DMS 273 (cell line): Measurements from ENCODE around the gene PFDN2.

Experiments
- DNase-seq: peaks from one replicate; lab custom pipeline; 2025; ENCODE audit not compliant: unreplicated experiment; lab: John Stamatoyannopoulos, UW

Gene PFDN2

DNA sequence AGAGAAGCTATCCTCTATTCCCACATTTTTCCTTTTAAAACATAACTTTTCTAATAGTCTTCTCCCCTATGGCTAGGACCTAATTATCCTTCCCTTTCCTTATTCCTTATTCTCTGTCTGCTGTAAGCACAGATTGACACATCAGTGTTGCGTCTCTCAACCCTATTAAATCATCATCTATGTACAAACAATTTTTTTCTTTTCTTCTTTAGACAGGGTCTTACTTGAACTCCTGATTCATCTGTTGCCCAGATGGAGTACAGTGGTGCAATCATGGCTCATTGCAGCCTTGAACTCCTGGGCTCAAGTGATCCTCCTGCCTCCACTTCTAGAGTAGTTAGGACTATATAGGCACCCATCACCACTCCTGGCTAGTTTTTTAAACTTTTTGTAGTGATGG, 11.4 kb downstream of the PFDN2 start:
- no peak for DNase-seq

DNA sequence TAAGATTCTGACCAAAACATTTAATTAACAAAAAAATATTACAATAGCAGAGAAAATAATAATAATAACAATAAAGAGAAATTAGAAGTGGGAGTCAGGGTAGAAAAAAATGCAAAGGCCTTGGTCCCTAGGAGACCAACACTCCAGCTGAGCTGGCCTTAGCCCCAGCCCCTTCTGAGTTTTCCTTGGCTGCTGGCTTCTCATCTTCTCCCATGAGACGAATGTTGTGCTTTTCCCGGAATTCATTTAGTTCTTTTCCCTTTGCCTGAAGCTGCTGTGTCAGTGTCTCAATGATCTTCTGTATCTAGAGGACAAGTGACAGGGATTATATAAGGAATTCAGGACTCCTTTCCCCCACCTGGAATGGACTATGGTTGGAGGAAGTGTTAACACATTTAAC, 17.3 kb downstream of the PFDN2 start:
- DNase-seq: no peak

DNA sequence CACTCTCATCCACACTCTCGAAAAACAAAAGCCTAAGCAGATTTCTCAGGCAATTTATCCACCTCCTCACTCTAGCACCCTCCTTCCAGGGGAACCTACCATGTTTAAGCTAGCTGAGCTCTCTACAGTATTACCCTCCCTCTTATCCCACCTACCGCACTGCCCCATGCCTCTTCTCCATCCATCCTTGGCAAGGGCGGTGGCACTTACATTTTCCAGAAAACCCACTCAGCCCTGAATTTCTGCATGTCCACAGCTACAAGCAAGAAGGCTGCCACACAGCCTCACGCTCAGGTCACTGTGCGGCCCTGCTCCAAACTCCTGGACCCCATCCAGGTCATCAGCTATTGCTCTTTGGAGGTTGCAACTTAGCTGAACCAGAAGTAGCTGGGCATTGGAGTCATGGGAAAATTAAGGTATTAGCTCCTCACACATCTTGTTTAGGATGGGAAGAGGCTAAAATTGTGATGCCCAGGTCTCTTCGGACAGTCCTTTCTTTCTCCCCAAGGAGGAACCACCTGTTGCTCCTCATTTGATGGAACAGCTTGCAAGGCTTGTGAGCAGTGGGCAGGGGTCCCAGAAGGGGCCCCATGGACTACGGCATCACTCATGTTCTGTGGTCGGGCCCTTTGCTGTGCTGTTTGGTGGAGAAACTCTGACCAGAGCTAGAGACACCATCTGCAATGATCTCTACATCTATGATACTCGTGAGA, 18.6 kb downstream of the PFDN2 start:
- DNase-seq: peak; percentile 40

DNA sequence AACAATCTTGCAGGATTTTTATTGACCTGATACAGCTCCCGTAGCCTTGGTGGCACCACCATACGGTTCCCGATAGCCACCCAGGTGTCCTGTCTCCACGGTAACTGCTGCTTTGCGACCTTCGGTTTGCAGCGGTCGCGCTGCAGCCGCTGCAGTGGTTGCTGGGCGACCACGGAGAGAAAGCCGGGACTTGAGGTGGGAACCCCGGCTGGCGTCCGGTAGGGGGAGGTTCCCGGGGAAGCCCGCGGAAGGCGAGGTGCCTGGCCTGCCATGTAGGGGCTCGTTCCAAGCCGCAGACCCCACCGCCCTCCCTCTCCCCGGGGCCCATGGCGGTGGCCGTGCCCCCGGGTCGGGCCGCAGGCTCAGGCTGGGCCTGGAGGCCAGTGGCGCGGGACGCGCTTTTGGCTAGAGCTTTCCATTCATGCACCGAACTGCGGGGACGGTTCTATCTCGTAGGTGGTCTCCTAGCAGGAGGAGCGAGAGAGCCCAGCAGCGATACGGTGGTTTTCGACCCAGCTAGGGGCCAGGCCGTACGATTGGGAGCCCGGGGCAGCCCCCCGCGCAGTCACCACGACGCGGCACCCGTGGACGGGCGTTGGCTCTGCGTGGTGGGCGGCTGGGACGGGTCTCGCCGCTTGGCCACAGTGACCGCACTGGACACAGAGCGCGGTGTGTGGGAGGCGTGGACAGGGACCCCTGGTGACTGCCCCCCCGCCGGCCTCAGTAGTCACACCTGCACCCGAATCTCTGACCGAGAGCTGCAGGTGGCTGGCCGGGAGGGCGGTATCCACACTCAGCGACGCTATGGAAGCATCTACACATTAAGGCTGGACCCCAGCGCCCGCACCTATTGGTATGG, 19.4 kb downstream of the PFDN2 start, which contains the start of gene KLHDC9:
Gene KLHDC9, plus strand, starts transcription at position 152 of the 859 bp plus-strand sequence. Its CDS starts 175 bp downstream, at position 327.
- DNase-seq: peak; percentile 94

DNA sequence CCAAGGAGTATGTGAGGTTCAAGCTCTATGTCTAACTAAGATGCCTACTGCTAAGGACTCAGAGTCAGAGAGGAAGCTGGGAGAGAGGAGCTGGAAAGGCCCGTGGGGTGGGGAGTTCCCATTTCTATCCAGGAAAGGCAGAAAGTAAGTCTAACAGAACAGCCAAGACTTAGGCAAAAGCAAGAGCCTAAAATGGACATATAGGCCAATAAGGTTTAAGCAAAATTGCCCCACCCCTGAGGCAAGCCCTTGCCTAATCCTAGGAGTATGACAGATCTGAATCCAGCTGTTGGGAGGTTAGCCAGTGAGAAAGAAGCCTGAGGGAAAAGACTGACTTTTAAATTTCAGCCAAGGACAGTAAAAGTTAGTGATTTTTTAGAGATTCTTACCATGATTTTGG, 21.3 kb downstream of the PFDN2 start:
- DNase-seq: peak; percentile 18

DNA sequence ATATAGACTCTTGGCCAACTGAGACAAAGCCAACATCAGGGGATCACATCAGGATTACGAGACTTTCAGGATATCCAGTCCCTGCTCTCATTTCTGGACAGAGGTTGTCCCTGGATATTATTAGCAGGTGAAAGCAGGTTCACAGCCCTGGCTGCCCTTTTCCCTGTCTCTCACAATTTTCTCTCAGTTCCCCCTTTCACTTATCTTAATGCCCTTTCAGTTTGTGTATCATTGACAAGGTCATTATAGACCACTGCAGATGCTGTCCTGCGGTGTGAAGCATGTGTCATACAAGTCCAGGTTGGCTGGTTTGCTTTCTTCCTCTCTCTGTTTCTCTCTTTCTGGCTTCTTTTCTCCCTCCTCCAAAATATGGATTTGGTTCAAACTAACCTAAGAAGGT, 21.8 kb downstream of the PFDN2 start:
- no peak for DNase-seq

DNA sequence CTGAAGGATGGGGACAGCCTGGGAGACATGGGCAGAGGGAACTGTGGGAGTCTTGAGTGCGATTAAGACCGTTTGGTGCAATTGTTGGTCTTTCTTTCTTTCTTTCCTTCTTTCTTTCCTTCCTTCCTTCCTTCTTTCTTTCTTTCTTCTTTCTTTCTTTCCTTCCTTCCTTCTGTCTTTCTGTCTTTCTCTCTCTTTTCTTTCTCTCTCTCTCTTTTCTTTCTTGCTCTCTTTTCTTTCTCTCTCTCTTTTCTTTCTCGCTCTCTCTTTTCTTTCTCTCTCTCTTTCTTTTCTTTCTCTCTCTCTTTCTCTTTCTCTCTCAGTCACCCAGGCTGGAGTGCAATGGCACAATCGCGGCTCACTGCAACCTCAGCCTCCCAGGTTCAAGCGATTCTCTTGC, 22.6 kb downstream of the PFDN2 start:
- DNase-seq: no peak

DNA sequence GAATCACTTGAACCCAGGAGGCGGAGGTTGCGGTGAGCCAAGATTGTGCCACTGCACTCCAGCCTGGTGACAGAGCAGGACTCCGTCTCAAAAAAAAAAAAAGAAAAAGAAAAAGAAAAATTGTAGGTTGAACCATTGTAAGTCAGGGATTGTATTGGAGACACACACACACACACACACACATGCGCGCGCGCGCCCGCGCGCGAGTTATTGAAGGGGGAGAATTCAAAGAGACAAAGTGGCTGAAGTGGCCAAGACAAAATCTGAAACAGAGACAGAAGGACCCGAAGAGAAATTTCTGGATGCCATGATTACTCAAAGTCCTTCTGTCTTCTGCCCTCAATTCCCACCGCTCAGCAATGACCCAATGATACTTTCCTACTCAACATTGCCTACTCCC, 23.4 kb downstream of the PFDN2 start:
- no peak for DNase-seq

DNA sequence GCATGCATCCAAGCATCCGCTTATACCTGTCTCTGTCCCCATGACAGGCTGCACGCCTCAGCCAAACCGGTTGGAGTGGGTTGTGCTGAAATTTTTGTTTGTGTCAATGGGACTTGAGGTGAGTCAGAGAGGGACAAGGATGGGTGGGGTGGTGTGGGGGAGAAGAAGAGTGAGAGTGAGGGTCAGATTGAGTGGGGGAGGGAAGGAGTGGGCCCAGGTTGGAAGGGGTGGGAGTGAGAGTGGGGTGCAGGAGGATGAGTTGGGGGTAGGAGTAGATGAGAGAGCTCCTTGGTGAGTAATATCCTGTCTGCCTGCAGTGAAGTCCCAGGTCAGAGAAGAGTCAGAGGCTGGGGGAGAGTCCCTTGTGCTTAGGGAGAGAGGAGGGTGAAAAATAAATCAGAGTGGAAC, 25.2 kb downstream of the PFDN2 start:
- no peak for DNase-seq

DNA sequence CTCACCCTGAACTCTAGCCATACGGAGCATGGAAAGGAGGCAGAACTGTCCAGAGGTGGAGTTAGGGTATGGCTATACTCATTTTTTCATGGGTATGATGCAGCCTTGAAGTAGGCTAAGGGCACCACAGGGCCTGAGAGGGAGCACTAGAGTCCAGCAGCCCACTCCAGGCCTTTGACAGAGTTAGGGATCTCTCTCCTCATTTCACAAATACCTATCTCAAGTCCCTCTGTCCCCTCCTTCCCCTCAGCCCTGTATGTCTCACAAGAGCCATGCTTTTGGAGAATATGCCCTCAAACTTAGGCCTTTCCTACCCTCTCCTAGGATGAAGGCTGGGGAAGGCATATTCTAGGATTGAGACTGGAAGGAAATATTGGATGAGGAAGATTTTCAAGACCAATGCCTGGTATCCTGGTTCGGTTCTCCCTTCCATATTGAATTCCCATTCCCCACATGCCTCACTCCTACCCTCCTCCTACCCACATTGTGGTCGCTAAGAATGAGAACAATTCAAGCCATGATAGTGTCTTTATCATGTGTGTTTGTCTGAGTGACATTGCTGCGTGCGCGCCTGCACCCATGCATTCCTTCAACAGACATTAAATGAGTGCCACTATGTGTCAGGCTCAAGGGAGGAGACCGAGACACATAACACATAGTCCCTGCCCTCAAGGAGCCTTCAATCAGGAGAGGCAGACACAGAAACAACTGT, 25.9 kb downstream of the PFDN2 start:
- DNase-seq: no peak

DNA sequence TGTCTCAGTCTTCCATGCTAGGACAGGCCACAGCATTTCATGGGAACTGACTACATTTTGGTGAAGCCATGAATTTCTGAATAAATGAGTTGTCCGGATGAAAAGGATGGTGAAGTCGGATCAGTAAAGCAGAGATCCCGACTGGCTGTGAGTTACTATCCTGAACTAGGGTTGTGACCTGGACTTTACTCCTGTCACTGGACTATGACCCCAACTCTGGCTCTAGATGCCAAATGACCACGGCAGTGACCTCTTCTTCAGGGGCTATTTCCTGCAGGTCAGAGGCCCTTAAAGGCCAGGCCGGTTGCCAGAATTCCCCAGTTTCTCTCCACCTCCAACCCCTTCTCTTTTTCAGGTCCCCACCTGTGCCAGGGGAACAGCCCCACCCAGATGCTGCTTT, 26.7 kb downstream of the PFDN2 start:
- no peak for DNase-seq

DNA sequence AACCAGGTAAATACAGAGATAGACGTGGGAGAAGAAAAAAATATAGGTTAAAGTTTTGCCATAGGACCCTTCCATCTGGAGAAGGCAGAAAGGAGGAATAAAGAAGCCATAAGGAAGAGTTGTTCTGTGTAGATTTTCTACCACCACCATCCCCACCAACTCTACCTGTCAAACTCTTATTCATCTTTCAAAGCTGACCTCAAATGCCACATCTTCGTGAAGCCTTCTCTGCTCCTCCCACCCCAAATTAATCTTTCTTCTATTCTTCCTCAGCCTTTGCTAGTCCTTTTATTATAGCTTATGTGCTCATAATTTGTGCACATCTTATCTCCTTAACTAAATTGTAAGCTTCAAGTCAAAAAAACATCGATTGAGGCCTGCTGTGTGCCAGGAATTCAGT, 27.2 kb downstream of the PFDN2 start:
- no peak for DNase-seq

DNA sequence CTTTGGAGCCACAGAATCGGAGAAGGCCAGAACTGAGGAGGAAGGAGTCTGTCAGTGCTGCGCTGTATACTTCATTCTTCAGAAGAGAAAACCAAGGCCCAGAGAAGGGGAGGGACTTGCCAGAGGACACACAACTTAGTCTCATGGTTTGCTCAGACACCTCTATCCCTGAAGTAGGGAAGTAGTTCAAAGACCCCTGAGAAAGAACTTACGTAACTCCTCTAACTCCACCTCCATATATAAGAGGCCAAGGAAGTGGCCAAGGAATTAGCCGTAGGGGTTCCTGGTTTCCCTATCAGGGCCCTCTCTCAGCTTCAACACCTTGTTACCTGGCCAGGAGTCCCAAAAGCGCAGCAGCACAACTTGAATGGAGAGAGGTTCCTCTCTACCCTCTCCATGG, 27.9 kb downstream of the PFDN2 start:
- no peak for DNase-seq

DNA sequence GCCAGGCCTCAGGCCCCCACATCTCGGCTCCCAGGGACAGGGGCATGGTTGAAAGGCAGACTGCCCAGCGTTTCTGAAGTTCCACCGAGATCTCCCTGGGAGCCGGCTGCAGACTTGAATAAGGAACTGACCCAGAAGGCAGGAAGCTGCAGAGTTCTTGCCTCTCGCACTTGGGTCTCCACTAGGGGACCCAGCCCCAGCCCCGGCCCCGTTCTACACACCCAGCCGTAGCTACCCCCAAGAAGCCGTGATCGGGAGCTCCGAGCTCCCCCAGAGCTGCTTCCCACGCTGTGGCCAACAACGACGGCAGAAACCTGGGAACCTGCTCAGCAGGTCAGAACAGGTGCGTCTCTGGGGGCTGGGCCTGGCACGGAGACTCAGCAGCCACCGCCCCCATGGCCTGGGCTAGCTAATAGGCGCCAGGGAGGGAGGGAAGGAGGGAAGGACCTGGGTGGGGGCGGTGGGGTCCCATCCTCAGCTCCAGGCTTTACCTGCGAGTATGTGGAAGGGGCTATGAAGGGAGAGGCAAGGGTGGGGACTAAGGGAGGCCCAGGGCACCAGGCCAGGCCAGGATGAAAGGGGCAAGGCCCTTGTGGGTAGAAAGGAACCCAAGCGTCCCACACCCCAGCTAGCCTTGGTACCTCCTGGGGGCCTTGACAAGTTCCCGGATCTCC, 28.4 kb downstream of the PFDN2 start, which contains the start of gene NECTIN4:
Gene NECTIN4, minus strand, starts transcription at position 308 of the 674 bp plus-strand sequence. Its CDS starts 262 bp downstream, at position 46.
- DNase-seq: no peak

DNA sequence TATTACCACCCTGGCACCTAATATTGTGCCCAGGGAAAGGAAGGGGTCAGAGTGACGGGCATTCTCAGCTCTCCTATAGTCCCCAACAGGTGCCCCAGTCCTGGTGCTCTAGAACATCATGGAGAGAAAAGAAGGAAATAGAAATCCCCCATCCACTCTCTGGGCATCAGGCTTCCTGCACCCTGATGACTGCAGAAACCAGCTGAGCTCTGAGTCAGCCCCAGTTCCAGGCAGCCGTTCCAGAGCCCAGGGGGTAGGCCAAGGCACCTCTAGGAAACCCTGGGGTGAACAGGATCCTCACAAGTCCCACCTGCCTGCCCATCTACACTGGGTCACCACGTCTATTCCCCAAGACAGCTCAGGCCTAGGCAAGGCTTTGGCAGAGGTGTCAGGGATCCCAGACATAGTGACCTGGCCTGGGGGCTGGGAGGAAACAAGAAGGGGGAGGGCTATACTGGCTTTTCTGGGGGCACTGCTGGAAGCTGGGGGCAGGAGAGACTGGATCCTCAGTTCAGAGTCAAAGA, 29.2 kb downstream of the PFDN2 start:
- no peak for DNase-seq

DNA sequence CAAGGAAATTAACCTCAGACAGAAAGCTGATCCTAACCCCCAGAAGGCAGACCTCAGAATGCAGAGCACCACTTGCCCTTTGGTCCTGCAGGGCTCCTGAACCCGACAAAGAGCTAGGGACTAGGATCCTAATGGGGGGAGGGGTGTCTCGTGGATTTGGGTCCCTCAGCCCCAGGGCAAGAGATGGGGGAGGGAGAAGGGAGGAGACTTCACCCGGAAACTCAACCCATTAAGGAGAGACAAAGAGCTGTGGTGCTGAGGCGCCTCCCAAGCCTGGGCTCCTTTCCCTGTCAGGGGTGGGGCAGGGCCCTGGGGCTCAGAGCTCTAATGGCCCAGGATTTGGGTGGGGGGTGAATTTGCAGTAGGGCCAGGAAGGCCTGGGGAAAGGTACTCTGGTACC, 31.4 kb downstream of the PFDN2 start:
- DNase-seq: no peak

DNA sequence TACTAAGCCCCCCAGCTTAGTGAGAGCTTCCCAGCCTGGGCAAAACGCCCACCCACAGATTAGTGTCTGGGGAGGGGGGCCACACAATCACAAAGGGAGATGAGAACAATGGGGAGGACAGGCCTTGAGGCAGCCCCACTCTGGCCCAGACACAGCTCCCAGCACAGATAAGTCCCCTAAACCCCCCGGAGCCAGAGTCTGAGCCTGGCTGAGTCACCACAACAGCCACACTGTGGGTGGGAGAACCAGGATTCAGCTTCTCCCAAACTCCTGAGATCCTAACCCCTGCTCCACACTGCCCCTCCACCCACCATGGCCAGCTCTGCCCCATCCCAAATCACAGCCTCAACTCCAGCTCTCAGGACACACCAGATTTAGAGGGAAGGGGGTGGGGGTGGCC, 32.7 kb downstream of the PFDN2 start:
- no peak for DNase-seq

DNA sequence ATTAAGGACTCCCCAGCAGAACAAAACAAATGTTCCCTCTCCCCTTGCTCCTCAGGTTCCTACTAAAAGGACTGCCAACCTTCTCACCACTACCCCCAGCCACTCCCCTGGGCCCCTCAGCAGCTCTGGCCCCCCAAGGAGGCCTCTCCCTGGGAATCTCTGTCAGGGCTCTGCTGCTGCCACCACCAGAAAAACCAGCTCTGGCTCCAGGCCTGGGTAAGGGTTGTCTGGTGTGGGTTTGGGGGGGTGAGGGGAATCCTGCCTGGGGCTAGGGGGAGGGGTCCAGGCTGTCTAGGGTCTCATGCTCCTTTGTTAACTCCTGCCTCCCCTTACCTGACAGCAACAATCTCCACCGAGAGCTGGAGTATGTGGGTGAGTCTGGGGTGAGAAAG, 33.2 kb downstream of the PFDN2 start:
- no peak for DNase-seq

DNA sequence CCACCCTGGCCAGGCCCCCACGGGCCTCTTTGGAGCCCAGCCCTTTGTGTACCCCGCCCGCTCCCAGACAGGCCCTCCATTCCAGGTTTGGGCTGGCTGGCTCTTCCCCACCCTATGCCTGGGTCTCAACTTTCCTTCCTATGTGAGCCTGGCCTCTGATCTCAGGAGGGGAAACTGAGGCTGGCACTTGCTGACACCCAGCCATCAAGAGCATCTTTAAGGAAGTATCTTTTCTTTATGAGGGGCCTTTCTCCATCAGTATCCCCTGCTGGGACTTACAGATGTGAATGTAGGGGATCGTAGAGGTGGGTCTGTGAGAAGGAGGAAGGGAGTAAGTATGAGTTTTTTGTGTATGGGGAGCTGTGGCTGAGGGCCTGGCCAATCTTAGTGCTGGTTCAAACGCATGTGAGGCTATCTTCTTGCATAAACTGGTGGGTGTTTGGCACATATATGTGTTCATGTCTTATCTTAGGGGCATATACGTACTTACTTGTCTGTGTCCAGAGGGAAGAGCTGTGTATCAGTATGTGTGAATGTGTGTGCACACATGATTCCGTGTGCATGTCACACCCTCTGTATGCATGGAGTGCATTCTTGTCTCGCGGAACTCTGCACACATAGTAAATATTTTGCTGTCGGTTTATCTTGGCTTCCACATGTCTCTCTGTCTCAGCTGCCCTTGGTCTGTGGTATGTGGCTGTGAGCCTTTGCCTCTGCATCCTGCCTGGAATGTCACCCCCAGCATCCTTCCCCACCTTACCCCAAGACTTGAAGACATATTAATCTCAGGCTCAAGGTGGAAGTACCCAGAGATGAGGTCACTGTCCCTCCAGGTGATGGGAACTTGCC, 33.9 kb downstream of the PFDN2 start:
- DNase-seq: no peak
